Stimulated activated CD4-positive, alpha-beta T cell treated with anti-CD3 and anti-CD28 coated beads, Interleukin-1b, Interleukin-23, amount 100 ng/mL, for 48 hours (primary cell): ENCODE results near the gene VAPB.
A peak's percentile ranks its signal among the peaks of the same experiment; 100 is the strongest.

Experiments
- DNase-seq: peaks from one replicate; pipeline ENCODE4 v3.0.0-alpha.2; 2020

Gene VAPB

GRCh38 chr20:58438970-58439808 is 50.2 kb downstream of the VAPB start:
- no peak for DNase-seq

- DNase-seq = no peak
Observed at GRCh38 chr20:58440021-58440767, 51.2 kb downstream of the VAPB start.

DNA sequence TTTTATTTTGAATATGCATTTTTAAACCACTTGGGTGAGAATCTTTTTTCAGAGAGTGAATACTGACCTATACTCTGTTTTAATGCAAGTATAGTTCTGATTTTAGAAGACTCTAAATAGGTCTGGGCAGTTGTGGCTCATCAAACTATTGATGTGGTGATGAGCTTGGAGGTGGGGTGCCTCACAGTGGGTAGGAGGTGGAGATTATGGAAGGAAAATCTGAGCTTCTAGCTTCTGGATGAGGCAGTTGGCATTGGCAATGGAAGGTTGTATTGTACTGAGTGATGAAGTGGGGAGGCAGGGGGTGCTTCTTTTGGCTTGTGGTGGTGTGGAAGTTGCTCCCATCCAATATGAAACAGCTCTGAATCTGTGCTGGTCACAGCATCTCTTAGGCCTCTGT is 52.7 kb downstream of the VAPB start:
- no peak for DNase-seq

GRCh38 chr20:58444746-58445255 is 55.8 kb downstream of the VAPB start:
- DNase-seq = no peak

- DNase-seq = no peak
Observed at GRCh38 chr20:58446264-58446959, 57.4 kb downstream of the VAPB start.

DNA sequence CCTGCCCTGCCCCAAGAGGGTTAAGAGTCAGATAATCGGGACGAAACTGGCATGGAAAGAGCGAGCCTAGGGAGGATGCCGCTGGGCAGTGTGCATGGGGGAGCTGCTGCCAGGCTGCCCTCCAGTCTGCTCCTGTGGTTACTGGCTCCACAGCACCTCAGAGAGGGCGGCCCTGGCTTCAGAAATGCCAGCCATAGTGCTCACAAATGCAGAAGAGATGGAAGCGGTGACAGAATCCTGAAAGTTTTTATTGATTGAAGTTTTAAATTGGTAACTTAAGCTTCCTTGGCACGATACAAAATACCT is 57.9 kb downstream of the VAPB start:
- no peak for DNase-seq

DNA sequence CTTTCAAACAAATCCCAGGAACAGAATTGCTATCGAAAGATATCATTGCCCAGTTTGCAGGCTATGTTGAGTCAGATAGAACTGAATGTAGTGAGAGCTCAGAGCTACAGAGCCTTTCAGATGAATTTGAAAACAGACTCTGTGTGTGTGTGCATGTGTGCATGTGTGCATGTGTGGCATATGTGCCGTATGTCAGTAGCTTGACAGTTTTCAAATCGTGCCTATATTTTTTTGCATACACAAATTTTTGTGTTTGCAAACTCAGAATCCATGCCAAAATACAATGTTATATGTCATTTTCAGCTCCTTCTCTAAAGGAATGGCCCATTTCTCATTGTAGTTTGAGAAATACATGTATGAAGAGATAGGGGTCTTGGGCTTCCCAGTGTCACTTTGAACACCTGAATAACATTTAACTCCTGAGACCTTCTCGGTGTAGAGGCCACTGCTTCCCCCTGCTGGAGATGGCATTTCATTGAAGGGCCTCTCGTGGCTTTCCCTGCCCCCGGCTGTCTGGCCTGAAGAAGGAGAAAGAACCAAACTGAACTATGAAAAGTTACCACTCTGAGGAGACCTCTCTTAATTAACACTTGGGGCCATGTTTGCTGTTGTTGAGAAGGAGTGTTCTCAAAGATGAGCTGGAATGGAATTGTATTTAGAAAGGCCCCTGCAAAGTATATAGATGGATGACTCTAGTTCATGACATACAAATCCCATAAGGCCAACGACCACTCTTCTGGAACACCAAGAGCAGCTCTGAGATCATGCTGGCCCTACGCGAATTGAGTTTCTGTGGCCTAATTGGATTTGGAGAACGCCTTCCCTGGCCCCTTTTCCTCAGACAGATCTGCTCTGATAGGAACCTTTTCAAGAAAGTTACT is 58.7 kb downstream of the VAPB start:
- DNase-seq = peak; percentile 39

DNA sequence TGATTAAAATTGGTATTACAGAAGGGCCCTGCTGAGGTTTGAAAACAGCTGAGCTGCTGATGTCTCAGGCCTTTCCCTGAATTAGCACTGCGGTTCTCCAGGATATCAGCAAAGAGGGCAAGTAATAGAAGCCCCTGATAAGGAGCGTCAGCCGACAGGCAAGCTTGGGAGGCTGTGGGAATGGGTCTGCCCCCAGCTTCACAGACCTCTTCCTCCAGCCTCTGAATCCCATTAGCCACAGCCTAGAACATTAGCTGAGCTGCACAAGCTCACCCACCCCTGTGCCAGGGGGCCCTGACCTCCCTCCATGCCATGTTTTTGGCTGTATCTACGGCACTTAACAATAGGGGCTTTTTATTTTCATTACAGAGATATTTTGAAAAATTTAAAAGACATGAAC is 59.9 kb downstream of the VAPB start:
- DNase-seq = no peak

- no peak for DNase-seq
Observed at GRCh38 chr20:58449681-58450221, 60.7 kb downstream of the VAPB start.

GRCh38 chr20:58450254-58450653 is 61.2 kb downstream of the VAPB start:
- DNase-seq = no peak

- DNase-seq = no peak
Observed at GRCh38 chr20:58452667-58453255, 63.7 kb downstream of the VAPB start.

DNA sequence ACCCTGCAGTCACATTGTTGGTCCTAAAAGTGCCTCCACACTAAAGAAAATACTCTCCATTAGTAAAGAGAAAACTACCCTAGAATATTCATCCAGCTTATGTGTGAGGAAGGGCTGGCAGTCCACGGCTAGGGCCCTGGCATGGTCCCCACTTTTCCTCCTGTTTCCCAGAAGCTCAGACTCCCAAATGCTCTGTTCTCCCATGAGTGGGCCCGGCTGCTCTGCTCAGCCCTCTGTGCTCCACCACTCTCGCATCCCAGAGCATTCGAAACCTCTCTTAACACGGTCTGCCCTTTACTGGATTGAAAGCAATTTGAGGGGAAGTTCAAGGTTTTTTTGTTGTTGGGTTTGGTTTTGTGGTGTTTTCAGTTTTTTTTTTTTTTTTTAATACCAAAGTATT is 64.4 kb downstream of the VAPB start:
- no peak for DNase-seq

- no peak for DNase-seq
Observed at GRCh38 chr20:58454460-58454859, 65.4 kb downstream of the VAPB start.

DNA sequence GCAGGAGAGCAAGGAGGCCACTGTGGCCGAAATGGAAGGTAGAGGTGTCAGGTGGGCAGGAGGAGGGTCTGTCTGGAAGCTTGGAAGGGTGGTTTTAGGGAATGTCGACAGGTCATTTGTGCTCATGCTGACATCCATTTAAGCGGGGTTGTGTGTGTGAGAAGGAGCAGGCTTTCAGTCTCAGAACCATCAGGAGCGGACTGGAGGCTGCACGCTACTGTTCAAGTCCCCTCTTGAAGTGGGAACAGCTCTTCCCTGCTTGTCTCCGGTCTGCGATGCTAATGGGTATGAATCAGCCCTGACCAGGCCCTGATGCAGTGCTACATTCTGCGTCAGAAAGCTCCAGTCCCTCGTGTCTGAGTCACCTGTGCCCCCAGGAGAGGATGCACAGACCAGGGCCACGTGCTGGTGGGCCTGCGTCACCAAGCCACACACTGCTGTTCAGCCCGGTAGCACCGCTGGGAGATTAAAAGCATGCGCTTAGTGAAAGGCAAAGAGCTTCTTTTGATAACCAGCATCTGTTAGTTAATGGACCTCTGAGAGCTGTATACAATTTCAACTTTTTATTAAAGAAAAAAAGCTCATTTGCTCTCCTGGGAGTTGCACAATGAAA is 68.2 kb downstream of the VAPB start:
- no peak for DNase-seq

GRCh38 chr20:58458342-58459057 is 69.5 kb downstream of the VAPB start:
- DNase-seq = no peak

DNA sequence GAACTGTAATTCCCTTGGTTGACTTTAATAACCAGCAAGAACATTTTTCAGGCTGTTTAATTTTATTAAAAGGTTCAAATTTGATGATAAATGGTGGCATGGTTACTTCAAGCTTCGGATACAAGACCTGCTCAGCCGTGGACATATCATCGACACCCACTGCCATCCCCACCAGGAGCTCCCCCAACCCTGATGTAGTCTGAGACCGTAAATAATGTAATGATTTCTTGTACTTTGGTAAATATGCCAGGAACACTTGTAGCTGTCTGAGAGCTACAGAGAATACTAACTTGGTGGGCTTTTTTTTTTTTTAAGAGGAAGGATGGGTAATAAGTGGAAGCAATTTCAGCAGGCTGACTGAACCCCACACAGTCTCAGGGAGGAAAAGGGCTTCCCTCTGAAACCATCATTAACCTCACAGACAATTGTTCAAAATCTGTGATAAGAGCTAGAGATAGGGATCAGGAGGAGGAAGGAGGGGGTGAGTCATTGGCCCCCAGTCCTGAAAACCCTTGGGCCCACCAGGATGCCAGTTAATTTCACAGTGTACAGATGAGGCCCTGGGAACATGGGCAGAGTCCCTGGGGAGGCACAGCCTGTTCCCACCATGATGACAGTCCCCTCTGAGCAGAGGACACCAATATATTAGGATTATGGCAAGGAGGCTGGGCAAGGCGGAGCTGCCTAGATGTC is 70.2 kb downstream of the VAPB start:
- no peak for DNase-seq

DNA sequence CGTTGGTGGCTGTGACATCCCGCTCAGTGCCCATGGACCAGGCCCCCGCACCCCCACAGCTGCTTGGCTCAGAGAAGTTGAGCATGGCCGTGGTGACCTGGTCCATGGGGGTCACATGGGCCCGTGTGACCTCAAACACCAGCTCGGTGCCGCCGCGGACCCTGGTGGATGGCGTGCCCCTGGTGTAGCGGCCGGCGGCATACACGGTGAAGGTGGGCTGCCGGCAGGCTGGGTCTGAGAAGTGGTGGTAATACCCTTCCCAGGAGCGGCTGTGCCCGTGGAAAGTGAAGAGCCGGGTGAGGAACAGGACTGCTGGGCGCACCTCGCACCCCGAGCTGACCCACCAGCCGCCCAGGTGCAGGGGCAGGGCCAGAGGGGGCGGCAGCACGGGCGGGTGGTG is 72.1 kb downstream of the VAPB start:
- no peak for DNase-seq

DNA sequence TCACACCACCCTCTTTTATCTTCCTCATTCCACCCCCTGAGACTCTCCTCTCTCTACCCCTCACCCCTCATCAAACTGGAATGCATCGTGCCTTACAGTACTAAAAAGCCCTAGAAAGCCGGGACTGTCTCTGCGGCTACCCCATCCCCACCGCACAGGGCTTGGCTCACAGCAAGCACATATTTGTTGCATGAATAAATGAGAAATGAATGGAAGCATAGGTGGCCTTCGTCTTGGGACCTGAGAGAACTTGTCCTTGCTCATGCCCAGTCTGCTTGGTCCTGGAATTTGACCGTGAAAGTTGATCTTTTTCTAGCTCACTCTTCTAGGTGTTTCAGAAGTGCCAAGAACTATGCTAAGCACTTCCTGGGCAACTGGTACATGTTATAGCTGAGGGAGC is 72.9 kb downstream of the VAPB start:
- DNase-seq = no peak

DNA sequence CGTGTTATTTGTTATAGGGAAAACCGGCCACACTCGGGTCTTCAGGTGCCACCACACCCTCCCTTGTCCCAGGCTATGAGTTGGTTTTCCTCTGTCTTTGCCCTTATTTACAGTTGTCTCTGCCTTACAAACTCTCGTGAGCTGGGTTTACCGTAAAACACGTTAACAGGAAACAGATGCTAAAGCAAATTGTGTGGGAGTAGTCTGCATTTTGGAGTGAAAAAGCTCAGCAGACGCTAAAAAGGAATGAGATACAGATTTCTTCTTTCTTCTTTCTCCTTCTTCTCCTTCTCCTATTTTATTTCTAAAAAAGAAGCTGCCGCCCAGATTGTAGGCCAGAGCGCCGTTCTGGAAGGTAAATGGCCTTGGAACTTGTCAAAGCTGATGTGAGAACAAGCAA is 74.2 kb downstream of the VAPB start:
- no peak for DNase-seq

DNA sequence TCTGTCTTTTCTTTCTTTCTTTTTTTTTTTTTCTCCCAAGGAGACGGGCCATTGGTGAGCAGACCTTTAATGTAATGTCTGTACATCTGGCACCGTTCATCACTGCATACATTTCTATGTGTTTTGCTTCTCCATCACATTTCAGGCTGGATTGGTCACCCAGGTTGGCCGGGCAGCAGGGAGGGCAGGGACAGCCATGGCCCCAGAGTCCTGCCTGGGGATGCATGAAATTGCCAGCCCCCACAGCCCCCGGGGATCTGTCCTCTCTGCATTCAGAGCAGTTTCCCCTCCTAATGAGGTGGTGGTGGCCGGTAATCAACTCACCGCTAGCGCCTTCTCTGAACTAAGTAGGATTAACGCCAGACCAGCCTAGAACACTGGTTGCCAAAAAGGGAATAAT is 75.8 kb downstream of the VAPB start:
- DNase-seq = no peak
